Stimulated activated effector memory CD8-positive, alpha-beta T cell treated with anti-CD3 and anti-CD28 coated beads, Interleukin-12 subunit alpha, Interleukin-12 subunit beta, amount 100 ng/mL, for 72 hours (primary cell): Measurements from ENCODE around the gene TXLNB.
"Not testable (repeated sequence)": the region's sequence is repeated elsewhere in the genome, so short reads cannot be mapped to it uniquely, and the experiment has no call there.

Experiments used
- ATAC-seq: fragments of 150-1000 bp; cut with Tn5 transposase; 2 replicates; pipeline ENCODE4 v1.10.0; 2021
- DNase-seq, 2 donors: peaks; one replicate each; pipeline ENCODE4 v3.0.0; 2021 to 2022; ENCODE audit warnings: low spot score in 2 of 2
- H3K27ac Mint-ChIP-seq: one replicate; pipeline ENCODE4 v1.8.0; 2022; ENCODE audit warnings: mild to moderate bottlenecking, mixed read lengths
- H3K36me3 Mint-ChIP-seq: one replicate; pipeline ENCODE4 v1.8.0; 2022; ENCODE audit warnings: mild to moderate bottlenecking, mixed read lengths
- H3K4me1 Mint-ChIP-seq: one replicate; pipeline ENCODE4 v1.8.0; 2022; ENCODE audit warnings: mixed read lengths
- H3K4me3 Mint-ChIP-seq: one replicate; pipeline ENCODE4 v1.8.0; 2022; ENCODE audit warnings: mild to moderate bottlenecking, mixed read lengths
- H3K9me3 Mint-ChIP-seq: one replicate; pipeline ENCODE4 v1.8.0; 2022; ENCODE audit warnings: mixed read lengths

The TXLNB gene

DNA sequence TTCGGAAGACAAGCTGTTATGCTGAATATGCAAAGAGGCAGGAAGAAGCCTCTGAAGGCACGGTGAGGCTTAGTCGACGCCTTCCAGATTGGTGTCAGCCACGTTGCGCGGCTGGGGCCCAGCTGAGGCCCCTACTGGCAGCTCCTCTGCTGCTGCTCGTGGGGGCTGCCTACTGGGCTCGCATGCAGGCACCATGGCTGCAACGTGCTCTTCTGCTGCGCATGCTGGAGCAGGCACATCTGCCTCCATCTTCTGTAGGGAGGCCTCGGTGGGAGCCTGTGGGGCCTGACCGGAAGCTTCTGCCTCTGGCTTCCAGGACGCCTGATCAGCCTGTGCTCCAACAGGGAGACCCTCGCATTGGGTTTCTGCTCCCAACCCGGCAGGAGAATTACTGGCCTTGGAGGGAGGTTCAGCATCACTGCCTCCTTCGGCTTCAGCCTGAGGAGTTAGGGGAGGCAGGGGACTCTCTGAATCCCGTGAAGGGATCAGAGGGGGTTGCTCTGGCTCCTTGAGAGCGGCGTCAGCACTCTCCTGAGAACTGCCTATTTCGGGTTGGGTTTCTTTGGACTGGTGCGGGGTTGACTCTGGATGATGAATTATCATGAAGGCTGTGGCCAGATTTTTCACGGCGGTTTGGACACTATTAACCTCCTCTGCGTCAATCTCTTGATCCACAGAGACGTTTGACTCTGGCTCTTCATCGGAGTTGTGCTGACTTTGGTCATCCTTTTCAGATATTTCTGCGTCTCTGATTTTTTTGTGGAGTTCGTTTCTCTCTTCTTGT is 49.1 kb downstream of the TXLNB start:
- Mint-ChIP-seq H3K4me3 (no peak overlapping the region), H3K36me3 (no peaks in the 10 kb centered on the region), H3K27ac (no peak overlapping the region), H3K4me1 (peaks cover 9% of the 10 kb centered on the region), H3K9me3 (no peaks in the 10 kb centered on the region)
- DNase-seq (peak in 1 of 2 donors; percentile 39), ATAC-seq (no peak)

DNA sequence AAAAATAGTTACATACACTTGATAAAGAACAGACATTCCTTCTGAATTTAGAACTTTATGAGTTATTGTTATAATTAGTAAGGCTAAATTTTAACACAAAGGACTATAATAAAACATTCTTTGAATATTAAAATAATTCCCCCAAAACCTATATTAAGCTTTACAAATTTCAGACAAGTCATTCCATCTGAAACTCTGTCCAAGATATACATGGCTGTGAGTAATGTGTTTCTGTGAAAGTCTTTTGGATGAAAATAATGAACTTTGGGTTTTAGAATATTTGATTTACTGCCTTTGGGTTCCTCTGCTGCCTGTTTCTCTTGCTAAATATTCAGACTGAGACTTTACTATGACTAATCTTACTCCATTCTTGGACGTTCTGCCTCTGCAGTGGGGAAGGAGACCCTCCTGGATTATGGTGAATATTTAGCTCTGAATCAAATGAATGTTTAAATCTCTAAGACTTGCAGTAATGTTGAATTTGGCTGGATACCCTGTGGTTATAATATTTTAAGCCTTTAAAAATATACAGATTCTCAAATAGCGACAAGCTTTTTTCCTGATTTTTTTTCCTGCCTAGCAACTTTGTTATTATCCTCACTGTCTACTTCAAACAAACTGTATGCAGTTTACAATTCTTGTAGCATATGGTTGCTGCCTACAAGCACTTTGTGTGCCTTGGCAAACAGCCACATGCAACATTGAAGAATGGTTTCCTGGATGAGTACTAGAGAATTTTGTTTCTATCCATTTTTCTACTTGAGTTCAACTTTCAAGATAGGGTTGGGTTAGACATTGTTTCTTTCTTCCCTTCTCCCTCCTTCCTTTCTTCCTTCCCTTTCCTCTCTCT is 51.4 kb downstream of the TXLNB start:
- Mint-ChIP-seq H3K4me1 (peaks cover 7% of the 10 kb centered on the region), H3K9me3 (no peaks in the 10 kb centered on the region), H3K36me3 (no peaks in the 10 kb centered on the region), H3K4me3 (no peak overlapping the region), H3K27ac (no peak overlapping the region)
- DNase-seq (peak in 1 of 2 donors; percentile 2), ATAC-seq (no peak)

DNA sequence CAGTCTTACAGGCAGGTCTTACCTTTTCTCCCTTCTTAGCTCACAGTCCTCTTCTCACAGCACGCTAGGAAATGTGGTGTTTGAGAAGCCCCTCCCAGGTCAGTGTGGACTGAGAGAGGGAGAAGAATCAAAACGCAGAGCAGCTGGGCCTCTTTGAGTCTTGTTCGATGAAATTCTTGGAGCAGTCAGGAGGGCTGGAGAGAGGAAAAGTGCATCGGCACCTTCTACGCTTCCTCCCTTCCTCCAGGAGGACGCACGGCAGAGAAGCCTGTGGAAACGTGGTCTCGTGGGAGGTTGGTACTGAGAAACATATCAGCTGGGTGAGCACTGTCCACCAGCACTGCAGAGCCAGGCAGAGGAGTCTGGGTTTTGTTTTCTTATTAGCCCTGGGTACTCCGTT is 52.7 kb downstream of the TXLNB start:
- H3K4me3 Mint-ChIP-seq: no peak overlapping the region
- no peaks in the 10 kb centered on the region for H3K4me1 Mint-ChIP-seq
- DNase-seq: peak in 1 of 2 donors; percentile 28
- H3K9me3 Mint-ChIP-seq: no peaks in the 10 kb centered on the region
- ATAC-seq: no peak
- no peaks in the 10 kb centered on the region for H3K36me3 Mint-ChIP-seq
- H3K27ac Mint-ChIP-seq: no peak overlapping the region

DNA sequence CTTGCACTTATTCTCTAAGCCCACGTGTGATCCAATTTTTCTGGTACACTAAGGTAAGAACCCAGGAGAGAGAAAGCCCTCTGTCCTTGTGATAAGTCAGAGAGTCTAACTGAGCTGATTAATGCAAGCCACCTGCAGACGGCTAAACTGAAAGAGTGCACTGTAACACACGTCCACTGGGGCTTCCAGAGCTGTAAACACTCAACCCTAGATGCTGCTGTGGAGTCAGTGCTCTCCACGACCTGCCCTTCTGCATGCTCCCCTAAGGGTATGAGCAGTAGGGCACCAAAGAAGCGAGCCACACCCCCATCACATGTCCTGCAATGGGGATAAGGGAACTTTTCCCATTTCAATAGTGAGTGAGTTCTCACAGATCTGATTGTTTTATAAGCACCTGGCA is 55.7 kb downstream of the TXLNB start:
- no peak for ATAC-seq

DNA sequence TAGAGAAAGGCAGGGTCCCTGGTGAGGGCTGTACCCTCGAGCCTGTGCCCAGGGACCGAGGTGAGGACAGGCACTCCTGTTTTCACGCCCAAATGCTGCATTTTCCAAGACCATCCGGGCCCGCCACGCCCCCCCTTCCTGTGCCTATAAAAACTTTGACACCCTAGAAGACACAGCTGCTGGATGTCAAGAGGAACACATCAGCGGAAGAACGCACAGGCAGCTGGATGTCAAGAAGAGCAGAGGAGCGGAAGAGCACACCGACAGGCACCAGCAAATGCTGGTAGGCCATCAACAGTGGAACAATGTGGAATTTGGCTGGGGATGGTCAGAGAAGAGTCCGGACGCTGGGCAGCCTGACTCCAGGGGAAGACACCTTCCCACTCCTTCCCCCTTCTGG is 56.1 kb downstream of the TXLNB start:
- Mint-ChIP-seq H3K4me1 (no peaks in the 10 kb centered on the region), H3K4me3 (no peak overlapping the region), H3K9me3 (peaks cover 2% of the 10 kb centered on the region), H3K27ac (no peak overlapping the region), H3K36me3 (no peaks in the 10 kb centered on the region)
- ATAC-seq (no peak), DNase-seq (no peak)

More for the DNA sequence above, 55.7 kb downstream of the TXLNB start:
- no peaks in the 10 kb centered on the region for H3K36me3 Mint-ChIP-seq
- H3K9me3 Mint-ChIP-seq: peaks cover 2% of the 10 kb centered on the region
- peak in 1 of 2 donors; percentile 40 for DNase-seq
- H3K4me3 Mint-ChIP-seq: no peak overlapping the region
- H3K4me1 Mint-ChIP-seq: no peaks in the 10 kb centered on the region
- no peak overlapping the region for H3K27ac Mint-ChIP-seq

DNA sequence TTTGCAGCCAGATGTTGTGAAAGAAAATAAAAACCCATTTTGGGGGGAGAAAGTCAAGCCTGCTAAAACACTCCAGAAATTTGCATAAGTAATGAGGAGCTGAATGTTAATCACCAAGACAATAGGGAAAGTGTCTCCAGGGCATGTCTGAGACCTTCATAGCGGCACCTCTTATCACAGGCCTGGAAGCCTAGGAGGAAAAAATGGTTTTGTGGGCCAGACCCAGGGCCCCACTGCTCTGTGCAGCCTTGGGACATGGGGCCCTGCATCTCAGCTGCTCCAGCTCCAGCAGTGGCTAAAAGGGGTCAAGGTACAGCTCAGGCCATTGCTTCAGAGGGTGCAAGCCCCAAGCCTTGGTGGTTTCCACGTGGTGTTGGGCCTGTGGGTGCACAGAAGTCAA is 57.6 kb downstream of the TXLNB start:
- not testable (repeated sequence) for H3K36me3 Mint-ChIP-seq, H3K4me1 Mint-ChIP-seq, H3K27ac Mint-ChIP-seq, ATAC-seq, H3K9me3 Mint-ChIP-seq, H3K4me3 Mint-ChIP-seq
- peak in 1 of 2 donors; percentile 23 for DNase-seq

DNA sequence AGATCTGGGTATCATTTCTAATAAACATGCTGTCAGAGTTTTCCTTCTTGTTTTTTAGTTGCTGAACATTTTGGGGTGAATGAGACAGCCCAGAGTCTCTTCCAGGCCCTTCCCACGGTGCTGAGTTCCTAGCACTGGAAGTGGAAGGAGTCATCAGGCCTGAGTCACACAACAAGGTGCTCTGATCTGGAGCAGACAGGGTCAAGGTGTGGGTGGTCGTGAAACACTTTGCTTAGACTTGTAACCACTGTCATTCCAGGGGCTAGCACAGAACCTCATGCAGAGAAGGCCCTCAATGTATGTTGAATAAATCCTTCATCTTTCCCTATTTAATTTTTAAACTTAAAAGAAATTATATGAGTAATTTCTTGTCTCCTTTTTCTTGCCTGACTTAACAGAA is 60.6 kb downstream of the TXLNB start:
- no peak overlapping the region for H3K4me3 Mint-ChIP-seq
- no peak for DNase-seq
- H3K36me3 Mint-ChIP-seq: no peaks in the 10 kb centered on the region
- ATAC-seq: peak; percentile 31
- peak overlapping the region; percentile 37 for H3K27ac Mint-ChIP-seq
- no peaks in the 10 kb centered on the region for H3K4me1 Mint-ChIP-seq
- H3K9me3 Mint-ChIP-seq: peaks cover 2% of the 10 kb centered on the region

DNA sequence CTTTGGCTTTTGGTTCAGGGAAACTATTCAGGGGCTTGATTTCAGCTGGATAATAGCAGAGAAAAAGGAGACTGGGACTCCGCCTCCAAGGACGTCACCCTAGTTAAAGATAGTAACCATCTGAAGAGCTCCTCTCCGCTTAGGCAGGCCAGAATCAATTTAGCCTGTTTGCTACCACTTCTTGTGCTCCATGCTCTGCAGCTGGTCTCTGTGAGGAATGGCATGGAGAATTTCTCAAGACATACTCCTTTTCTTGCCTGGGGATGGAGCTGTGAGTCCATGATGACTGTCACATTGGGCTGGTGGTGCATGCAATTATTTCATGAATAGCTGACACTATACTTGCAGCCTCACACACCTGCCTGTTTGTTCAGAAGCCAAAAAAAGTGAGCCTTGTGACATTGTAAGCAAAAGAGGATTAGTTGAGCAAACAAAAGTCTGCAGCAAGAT is 61.4 kb downstream of the TXLNB start:
- no peaks in the 10 kb centered on the region for H3K4me1 Mint-ChIP-seq
- DNase-seq (no peak), ATAC-seq (no peak)
- no peak overlapping the region for H3K4me3 Mint-ChIP-seq
- no peaks in the 10 kb centered on the region for H3K36me3 Mint-ChIP-seq
- no peak overlapping the region for H3K27ac Mint-ChIP-seq
- peaks cover 2% of the 10 kb centered on the region for H3K9me3 Mint-ChIP-seq

DNA sequence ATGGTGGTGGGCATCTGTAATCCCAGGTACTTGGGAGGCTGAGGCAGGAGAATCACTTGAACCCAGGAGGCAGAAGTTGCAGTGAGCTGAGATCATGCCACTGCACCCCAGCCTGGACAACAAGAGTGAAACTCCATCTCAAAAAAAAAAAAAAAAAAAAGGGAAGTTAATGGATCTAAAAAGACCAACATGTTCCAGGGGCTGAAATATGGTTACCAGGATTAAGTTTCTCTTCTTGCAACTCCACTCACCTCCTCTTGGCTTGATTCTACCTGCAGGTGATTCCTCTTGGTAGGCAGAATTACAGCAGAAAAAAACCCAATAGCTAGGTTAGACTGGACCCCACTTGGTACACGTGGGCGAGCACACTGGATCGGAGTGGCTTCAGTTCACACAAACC is 63.4 kb downstream of the TXLNB start:
- H3K4me3 Mint-ChIP-seq, H3K4me1 Mint-ChIP-seq, H3K27ac Mint-ChIP-seq, ATAC-seq, H3K36me3 Mint-ChIP-seq, DNase-seq, H3K9me3 Mint-ChIP-seq: not testable (repeated sequence)

DNA sequence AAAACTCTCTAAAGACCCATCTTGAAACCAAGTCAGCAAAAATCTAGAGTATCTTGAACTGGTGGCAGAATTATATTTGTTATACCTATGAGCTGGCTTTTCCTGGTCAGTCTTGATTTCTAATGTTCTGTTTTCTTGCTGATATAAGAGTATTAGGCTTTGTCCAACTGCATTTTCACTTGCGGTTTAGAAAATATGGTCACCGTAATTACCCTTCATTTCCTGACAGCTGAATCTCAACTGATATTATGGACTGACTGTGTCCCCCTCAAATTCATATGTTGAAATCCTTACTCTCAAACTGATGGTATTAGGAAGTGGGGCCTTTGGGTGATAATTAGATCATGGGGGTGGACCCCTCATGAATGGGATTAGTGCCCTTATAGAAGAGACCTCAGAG is 72.1 kb downstream of the TXLNB start:
- no peak for ATAC-seq
- Mint-ChIP-seq H3K4me1 (peaks cover 6% of the 10 kb centered on the region), H3K36me3 (no peaks in the 10 kb centered on the region), H3K9me3 (peaks cover 4% of the 10 kb centered on the region), H3K27ac (peak overlapping the region; percentile 14), H3K4me3 (peak overlapping the region; percentile 6)
- no peak for DNase-seq

DNA sequence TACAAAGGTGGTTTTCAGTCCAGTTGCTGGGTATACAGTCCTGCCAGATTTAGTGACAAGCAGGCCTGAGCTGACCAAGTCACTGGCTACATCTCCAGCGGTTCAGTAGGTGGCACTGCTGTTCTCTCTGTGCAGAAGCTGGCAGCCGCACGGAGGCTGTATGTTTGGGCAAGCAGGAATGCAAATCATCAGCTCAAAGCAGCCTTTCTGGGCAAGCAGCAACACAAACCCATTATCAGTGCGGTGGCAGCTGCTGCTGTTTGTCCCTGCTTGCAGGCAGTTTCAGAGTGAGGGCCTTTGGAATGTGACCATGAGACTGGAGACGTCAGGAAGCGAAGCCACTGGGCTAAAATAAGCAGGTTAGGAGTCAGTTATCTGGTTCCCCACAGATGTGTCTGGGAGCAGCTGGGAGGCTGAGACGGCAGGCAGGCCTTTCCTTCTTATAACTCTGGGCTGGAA is 72.5 kb downstream of the TXLNB start:
- Mint-ChIP-seq H3K27ac (peak overlapping the region; percentile 14), H3K36me3 (no peaks in the 10 kb centered on the region), H3K4me3 (peak overlapping the region; percentile 6), H3K9me3 (peaks cover 4% of the 10 kb centered on the region), H3K4me1 (peaks cover 6% of the 10 kb centered on the region)
- DNase-seq (peak; percentile 43 to 74), ATAC-seq (peak; percentile 100)

DNA sequence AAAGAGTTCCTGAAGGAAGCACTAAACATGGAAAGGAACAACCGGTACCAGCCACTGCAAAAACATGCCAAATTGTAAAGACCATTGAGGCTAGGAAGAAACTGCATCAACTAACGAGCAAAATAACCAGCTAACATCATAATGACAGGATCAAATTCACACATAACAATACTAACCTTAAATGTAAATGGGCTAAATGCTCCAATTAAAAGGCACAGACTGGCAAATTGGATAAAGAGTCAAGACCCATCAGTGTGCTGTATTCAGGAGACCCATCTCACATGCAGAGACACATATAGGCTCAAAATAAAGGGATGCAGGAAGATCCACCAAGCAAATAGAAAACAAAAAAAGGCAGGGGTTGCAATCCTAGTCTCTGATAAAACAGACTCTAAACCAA is 79.3 kb downstream of the TXLNB start:
- not testable (repeated sequence) for ATAC-seq, DNase-seq, H3K27ac Mint-ChIP-seq, H3K4me1 Mint-ChIP-seq, H3K36me3 Mint-ChIP-seq, H3K4me3 Mint-ChIP-seq
- H3K9me3 Mint-ChIP-seq: peaks cover 14% of the 10 kb centered on the region

DNA sequence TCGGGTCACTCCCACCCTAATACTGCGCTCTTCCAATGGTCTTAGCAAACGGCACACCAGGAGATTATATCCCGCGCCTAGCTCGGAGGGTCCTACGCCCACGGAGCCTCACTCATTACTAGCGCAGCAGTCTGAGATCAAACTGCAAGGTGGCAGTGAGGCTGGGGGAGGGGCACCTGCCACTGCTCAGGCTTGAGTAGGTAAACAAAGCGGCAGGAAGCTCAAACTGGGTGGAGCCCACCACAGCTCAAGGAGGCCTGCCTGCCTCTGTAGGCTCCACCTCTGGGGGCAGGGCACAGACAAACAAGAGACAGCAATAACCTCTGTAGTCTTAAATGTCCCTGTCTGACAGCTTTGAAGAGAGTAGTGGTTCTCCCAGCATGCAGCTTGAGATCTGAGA is 81.0 kb downstream of the TXLNB start:
- not testable (repeated sequence) for H3K4me3 Mint-ChIP-seq, ATAC-seq, H3K36me3 Mint-ChIP-seq, H3K27ac Mint-ChIP-seq, H3K4me1 Mint-ChIP-seq, DNase-seq
- H3K9me3 Mint-ChIP-seq: peaks cover 20% of the 10 kb centered on the region

DNA sequence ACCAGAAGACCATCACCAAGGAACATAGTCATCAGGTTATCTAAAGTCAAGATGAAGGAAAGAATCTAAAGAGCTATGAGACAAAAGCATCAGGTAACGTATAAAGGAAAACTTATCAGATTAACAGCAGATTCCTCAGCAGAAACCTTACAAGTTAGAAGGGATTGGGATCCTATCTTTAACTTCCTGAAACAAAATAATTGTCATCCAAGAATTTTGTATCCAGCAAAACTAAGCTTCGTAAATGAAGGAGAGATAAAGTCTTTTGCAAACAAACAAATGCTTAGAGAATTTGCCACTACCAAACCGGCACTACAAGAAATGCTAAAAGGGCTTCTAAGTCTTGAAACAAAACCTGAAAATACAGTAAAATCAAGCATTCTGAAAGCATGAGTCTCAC is 86.0 kb downstream of the TXLNB start:
- ATAC-seq (no peak), DNase-seq (no peak)
- H3K4me1 Mint-ChIP-seq: no peaks in the 10 kb centered on the region
- no peaks in the 10 kb centered on the region for H3K36me3 Mint-ChIP-seq
- H3K4me3 Mint-ChIP-seq: no peak overlapping the region
- no peak overlapping the region for H3K27ac Mint-ChIP-seq
- peaks cover 22% of the 10 kb centered on the region for H3K9me3 Mint-ChIP-seq

DNA sequence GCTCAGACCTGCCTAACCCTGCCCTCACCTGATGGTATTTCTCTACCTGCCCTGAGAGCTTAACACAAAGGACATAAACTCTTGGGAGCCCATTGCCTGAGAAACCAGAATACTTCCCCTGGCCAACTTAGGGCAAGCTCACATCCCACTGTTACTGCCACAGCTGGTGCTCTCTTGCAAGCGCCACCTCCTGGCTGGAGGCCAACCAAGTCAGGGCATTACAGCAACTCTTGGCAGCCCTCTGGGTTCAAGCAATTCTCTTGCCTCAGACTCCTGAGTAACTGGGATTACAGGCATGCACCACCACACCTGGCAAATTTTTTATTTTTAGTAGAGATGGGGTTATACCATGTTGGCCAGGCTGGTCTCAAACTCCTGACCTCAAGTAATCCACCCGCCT is 86.8 kb downstream of the TXLNB start:
- Mint-ChIP-seq H3K36me3 (no peaks in the 10 kb centered on the region), H3K27ac (no peak overlapping the region), H3K4me3 (no peak overlapping the region), H3K9me3 (peaks cover 22% of the 10 kb centered on the region), H3K4me1 (no peaks in the 10 kb centered on the region)
- no peak for ATAC-seq
- no peak for DNase-seq

DNA sequence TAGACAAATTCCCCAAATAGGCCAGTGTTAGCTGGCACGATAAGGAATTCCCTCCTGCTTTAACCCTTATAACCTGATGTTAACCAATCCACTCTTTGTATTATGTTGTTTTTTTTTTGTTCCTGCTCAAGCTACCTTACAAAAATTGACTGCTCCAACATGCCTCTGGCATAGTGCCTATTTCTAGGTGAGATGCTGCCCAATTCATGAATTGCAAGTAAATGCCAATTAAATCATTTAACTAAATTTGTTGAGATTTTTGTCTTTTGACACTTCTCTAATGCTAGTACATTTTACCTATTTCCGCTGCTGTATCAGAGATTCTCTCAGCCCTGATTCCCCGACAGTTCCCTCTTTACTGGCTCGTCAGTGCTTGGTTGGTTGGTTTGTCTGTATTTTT is 90.4 kb downstream of the TXLNB start:
- H3K27ac Mint-ChIP-seq: no peak overlapping the region
- no peak overlapping the region for H3K4me3 Mint-ChIP-seq
- no peaks in the 10 kb centered on the region for H3K36me3 Mint-ChIP-seq
- H3K9me3 Mint-ChIP-seq: peaks cover 5% of the 10 kb centered on the region
- H3K4me1 Mint-ChIP-seq: no peaks in the 10 kb centered on the region
- no peak for ATAC-seq
- DNase-seq: no peak
